H1 (cell line): Measurements from ENCODE around the gene BORCS8. TPM values are rescaled to one million over a fixed set of nuclear protein-coding genes. Genes with fewer than 3 reads are reported as not detected.

Source experiments
- HDAC2 ChIP-seq, 2 experiments: fragments of 300-600 bp in 1 of 2; sonication (generic) in 1 of 2; IDR thresholded peaks; 2 replicates each; pipeline ENCODE4 v1.6.1; 2011 to 2012; ENCODE audit warnings: low read depth in 2 of 2, low read length in 2 of 2, mild to moderate bottlenecking in 2 of 2, moderate library complexity in 2 of 2, borderline replicate concordance in 1 of 2, inconsistent platforms in 1 of 2
- TAF7 ChIP-seq: optimal IDR thresholded peaks from 2 replicates; pipeline ENCODE3; 2011; ENCODE audit warnings: low read depth, mild to moderate bottlenecking, inconsistent platforms, low read length, moderate library complexity, borderline replicate concordance
- polyA plus RNA-seq, 7 experiments: library from polyadenylated mRNA; depleted of rRNA in 3 of 7; stranded (reverse) in 5 of 7; unstranded in 2 of 7; fragments of >200 nt in 5 of 7; fragments of 200-250 nt in 2 of 7; gene quantifications; 1 replicate in 5 of 7; 2 replicates in 1 of 7; 4 replicates in 1 of 7; pipeline versions ENCODE4 v1.2.1 to v1.2.3, GENCODE V29; 2011 to 2013; ENCODE audit warnings: missing spikeins in 2 of 7, mixed read lengths in 2 of 7
- total RNA-seq: library from RNA; stranded (reverse); fragmentation: NEBNext Ultra II Directional; extraction: Animal tissue kit (Norgen Biotek cat#: 25700); gene quantifications from 2 replicates; pipeline ENCODE4 v1.2.1, GENCODE V29; 2021

BORCS8 gene
- total and polyA plus RNA-seq, 2 of the 8 experiments (the other 6 are each of a cell fraction or from before 2014, with no cell fraction given): 15.0 to 15.9 TPM

- TF ChIP-seq HDAC2 (IDR thresholded peaks at IDR 0.05; ENCODE audit: borderline replicate concordance in 1 of 2, low read depth in 2 of 2, low read length in 2 of 2): peak in 1 of 2 experiments; percentile 85; a peak in 2 of 4 replicates
- peak; percentile 28 for TF ChIP-seq TAF7
- TF ChIP-seq, all 59 proteins: peak for 7
Measured at GRCh38 chr19:19214892-19215291, 22.9 kb upstream of the BORCS8 start (continued).
